GM10248 (cell line): ENCODE data around the gene NELFE.
"Not testable (repeated sequence)": the region's sequence is repeated elsewhere in the genome, so short reads cannot be mapped to it uniquely, and the experiment has no call there.

Experiments used
- CTCF ChIA-PET: fragments of 300-600 bp; sonication (Branson Sonifier 250); formaldehyde crosslinking; extraction: SDS; loops from one replicate; lab custom pipeline; 2021; ENCODE audit warnings: antibody characterized with exemption; lab: Yijun Ruan, JAX
- POLR2A ChIA-PET: fragments of 350-650 bp; sonication (Branson Sonifier 250); formaldehyde crosslinking; extraction: SDS; loops from one replicate; lab custom pipeline; 2020; ENCODE audit warnings: antibody characterized with exemption; lab: Yijun Ruan, JAX
- DNase-seq: peaks from one replicate; pipeline ENCODE4 v3.0.0; 2012; ENCODE audit errors: extremely low spot score
- TF ChIP-seq, protein P1 (sequence below): IDR thresholded peaks from 2 replicates; pipeline ENCODE4 v1.5.1; 2012; ENCODE audit warnings: mild to moderate bottlenecking, low read depth; ENCODE audit errors: extremely low read depth, missing control alignments, control extremely low read depth

Gene NELFE, protein sequence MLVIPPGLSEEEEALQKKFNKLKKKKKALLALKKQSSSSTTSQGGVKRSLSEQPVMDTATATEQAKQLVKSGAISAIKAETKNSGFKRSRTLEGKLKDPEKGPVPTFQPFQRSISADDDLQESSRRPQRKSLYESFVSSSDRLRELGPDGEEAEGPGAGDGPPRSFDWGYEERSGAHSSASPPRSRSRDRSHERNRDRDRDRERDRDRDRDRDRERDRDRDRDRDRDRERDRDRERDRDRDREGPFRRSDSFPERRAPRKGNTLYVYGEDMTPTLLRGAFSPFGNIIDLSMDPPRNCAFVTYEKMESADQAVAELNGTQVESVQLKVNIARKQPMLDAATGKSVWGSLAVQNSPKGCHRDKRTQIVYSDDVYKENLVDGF

DNA sequence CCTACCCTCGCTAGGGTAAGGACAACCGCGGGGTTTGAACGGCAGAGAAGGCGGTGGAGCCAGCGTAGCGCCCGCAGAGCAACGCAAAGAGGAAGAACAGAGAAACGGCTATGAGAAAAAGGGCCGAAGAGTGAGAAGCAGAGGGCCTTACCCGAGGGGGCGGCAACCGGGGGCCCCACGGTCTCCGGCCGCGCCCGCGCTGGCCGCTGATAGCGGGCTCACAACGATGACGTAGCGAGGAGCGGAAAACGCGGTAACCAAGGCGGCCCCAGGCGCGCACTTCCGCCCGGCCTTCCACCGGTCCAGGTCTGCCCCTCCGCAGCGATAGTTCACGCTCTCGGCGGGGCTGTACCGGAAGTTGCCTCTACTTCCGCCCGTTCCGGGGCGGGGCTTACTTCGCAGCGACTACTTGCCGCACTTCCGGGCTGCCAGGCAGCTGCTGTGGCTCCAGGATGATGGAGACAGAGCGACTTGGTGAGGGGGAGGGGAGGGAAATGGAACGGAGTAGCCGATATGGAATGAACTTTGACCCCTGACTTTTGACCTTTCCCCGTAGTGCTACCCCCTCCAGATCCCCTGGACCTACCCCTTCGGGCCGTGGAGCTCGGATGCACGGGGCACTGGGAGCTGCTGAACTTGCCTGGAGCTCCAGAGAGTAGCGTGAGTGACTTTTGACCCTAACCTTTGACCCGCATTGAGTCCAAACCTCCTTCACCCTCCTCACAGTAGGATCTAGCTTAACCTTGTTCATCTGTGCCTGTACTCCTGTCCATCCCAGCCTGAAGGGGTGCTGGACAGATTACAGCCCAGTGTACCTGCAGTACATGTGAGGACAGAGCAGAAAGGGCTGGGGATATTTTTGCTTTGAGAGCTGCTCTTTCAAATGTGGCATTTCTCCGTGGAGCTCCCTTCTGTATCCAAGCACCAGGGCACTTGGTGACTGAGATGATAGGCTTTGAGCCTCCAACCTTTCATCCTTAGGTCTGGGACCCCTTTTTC is at the start of gene NELFE, which contains the start of gene SKIC2:
NELFE (minus strand) TSS at position 231 of the 999 bp plus-strand sequence. CDS start 525 bp downstream, outside the sequence.
SKIC2 (plus strand) TSS at position 435 of the 999 bp plus-strand sequence; CDS start at position 453, 18 bp downstream.
- POLR2A ChIA-PET: interaction anchor here (2.4 kb wide), 1 partner anchor 12 kb away, joined by 15 read pairs; the partner anchor contains the start of gene DXO
- TF ChIP-seq, protein P1, sequence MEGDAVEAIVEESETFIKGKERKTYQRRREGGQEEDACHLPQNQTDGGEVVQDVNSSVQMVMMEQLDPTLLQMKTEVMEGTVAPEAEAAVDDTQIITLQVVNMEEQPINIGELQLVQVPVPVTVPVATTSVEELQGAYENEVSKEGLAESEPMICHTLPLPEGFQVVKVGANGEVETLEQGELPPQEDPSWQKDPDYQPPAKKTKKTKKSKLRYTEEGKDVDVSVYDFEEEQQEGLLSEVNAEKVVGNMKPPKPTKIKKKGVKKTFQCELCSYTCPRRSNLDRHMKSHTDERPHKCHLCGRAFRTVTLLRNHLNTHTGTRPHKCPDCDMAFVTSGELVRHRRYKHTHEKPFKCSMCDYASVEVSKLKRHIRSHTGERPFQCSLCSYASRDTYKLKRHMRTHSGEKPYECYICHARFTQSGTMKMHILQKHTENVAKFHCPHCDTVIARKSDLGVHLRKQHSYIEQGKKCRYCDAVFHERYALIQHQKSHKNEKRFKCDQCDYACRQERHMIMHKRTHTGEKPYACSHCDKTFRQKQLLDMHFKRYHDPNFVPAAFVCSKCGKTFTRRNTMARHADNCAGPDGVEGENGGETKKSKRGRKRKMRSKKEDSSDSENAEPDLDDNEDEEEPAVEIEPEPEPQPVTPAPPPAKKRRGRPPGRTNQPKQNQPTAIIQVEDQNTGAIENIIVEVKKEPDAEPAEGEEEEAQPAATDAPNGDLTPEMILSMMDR: no peak
- CTCF ChIA-PET: interaction anchor here (0.9 to 2.5 kb wide), 6 partner anchors 7 to 189 kb away, joined by 3 to 8 read pairs (median 4); partner anchors contain the start of gene CFB
- DNase-seq: peak; percentile 100

DNA sequence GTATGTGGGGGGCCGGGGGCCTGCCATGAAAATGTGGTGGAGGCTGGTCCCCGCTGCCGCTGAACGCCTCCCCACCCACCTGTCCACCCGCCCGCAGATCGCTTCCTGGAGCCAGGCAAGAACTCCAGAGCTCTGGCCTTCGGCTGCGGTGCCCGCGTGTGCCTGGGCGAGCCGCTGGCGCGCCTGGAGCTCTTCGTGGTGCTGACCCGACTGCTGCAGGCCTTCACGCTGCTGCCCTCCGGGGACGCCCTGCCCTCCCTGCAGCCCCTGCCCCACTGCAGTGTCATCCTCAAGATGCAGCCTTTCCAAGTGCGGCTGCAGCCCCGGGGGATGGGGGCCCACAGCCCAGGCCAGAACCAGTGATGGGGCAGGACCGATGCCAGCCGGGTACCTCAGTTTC is 49.3 kb upstream of the NELFE start:
- CTCF ChIA-PET, POLR2A ChIA-PET, DNase-seq: not testable (repeated sequence)

DNA sequence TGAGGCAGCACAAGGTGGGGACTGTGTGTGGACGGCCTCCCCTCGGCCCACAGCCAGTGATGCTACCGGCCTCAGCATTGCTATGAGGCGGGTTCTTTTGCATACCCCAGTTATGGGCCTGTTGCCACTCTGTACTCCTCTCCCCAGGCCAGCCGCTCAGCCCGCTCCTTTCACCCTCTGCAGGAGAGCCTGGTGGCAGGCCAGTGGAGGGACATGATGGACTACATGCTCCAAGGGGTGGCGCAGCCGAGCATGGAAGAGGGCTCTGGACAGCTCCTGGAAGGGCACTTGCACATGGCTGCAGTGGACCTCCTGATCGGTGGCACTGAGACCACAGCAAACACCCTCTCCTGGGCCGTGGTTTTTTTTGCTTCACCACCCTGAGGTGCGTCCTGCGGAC is 48.3 kb upstream of the NELFE start:
- POLR2A ChIA-PET, DNase-seq, CTCF ChIA-PET: not testable (repeated sequence)

DNA sequence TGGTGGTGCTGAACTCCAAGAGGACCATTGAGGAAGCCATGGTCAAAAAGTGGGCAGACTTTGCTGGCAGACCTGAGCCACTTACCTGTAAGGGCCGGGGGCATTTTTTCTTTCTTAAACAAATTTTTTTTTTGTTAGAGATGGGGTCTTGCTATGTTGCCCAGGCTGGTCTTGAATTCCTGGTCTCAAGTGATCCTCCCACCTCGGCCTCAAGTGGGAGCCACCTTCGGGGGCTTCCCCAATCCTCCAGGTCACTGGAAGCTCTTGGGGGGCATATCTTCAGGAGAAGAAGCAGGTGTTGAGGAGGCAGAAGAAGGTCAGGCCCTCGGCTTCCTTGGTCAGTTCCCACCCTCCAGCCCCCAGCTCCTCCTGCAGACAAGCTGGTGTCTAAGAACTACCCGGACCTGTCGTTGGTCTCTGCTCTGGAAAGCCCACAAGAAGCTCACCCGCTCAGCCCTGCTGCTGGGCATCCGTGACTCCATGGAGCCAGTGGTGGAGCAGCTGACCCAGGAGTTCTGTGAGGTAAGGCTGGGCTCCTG is 47.3 kb upstream of the NELFE start:
- peak; percentile 2 for DNase-seq
- CTCF ChIA-PET, POLR2A ChIA-PET: not testable (repeated sequence)

DNA sequence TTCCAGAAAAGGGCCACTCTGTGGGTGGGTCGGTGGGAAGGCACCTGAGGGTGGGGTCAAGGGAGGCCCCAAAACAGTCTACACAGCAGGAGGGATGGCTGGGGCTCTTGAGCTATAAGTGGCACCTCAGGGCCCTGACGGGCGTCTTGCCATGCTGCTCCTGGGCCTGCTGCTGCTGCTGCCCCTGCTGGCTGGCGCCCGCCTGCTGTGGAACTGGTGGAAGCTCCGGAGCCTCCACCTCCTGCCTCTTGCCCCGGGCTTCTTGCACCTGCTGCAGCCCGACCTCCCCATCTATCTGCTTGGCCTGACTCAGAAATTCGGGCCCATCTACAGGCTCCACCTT is 46.7 kb upstream of the NELFE start:
- CTCF ChIA-PET, DNase-seq, POLR2A ChIA-PET: not testable (repeated sequence)

DNA sequence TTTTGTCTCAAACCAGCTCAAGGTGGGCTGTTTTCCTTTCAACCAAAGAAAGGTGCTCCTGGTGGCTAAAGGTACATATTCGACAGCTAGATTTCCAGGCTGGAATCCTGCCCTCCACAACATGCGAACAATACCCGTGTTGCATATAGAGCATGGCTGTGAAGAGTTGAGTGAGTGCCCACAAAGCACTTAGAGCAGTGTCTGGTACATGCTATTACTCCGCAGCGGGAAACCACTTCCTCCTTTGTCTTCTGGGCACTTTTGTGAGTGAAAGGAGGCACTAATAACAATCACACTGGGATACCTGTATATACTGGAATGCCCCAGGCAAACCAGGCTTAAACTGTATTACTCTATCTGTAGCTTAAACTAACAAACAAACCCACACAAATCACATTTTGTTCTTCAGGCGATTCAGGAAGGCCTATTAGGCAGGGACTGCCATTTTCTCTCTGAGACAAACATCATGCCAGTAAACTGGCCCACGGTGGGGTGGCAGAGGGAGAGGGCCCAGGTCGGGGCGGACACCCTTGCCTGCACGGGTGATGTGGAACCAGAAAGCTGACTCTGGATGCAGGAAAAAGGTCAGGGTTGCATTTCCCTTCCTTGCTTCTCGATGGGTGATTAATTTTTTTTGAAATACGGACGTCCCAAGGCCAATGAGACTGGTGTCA is 46.2 kb upstream of the NELFE start:
- DNase-seq, POLR2A ChIA-PET, CTCF ChIA-PET: not testable (repeated sequence)

DNA sequence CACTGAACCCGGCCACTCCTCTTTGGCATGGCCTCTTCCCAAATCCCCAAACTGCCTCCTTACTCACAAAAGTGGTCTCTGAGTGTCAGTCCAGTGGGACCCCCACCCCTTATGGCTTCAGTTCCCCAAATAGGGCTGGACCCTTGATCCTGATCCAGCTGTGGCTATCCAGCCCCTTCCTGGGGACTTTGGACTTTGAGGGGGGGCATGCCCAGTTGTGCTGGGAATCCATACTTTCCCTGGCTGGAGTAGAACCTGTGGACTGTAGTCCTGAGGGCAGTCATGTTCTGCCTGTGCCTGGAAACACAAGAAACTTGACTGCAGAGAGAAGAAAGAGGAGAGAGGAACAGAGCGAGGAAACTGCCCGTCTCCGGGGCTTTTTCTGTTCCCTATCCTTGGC is 45.6 kb upstream of the NELFE start:
- CTCF ChIA-PET, DNase-seq, POLR2A ChIA-PET: not testable (repeated sequence)

DNA sequence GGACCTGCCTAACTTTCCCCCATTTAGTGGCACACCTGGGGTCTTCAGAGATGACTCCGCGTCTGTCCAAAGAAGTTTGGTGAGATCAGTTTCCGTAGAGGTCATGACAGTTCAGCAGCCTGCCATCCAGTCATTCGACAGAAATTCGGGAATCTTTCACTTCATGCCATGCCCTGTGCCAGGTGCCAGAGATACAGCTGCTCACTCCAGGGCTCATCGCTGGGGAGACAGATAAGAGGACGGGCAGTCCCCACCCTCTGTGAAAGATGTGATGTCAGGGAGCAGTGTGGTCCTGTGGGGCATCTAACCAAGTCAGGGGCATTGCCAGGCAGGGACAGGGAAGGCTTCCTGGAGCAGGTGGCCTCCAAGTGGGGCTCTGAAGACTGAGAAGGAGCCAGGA is 44.5 kb upstream of the NELFE start:
- DNase-seq, CTCF ChIA-PET, POLR2A ChIA-PET: not testable (repeated sequence)

DNA sequence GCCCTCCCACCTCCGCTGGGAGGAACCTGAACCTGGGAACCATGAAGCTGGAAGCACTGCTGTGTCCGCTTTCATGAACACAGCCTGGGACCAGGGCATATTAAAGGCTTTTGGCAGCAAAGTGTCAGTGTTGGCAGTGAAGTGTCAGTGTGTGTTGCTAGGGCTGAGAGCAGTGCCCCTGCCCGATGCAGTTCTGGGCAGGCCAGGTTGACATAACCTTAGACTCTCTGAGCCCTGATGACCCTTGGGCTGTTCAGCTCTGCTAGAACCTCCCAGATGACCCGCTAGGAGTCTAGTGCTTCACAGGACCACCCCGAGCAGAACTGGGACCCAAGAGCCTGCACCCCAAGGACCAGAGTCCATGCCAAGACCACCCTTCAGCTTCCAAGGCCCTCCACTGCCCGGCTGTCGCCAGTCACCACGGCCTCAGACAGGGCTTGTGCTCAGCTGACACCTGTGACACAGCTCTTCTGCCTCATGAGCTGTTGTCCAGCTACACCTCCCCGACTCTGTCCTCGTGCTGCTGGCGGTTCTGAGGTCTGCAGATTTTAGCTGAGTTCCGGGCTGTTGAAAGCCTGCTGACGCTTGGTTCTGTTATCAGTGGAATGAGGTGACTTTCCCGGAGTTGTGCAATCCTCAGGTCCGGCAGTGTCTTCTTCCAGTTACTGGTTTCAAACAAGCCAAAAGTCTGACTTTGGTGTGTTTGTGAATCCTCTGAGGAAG is 43.9 kb upstream of the NELFE start:
- CTCF ChIA-PET, DNase-seq, POLR2A ChIA-PET: not testable (repeated sequence)

DNA sequence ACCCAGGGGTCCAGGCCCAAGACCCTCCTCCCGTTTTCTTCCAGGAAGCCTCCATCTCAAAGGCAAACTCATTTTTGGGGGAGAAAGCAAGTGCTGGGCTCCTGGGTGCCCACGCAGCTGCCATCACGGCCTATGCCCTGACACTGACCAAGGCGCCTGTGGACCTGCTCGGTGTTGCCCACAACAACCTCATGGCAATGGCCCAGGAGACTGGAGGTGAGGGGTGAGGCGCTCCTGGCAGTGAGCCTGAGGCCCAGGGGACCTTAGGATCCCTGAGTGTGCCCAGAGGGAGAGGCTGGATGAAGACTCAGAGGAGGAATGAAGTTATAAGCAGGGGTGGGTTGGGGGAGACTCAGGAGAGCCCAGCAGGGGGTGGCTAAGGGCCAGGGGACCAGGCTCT is 37.6 kb upstream of the NELFE start:
- CTCF ChIA-PET, DNase-seq: not testable (repeated sequence)

DNA sequence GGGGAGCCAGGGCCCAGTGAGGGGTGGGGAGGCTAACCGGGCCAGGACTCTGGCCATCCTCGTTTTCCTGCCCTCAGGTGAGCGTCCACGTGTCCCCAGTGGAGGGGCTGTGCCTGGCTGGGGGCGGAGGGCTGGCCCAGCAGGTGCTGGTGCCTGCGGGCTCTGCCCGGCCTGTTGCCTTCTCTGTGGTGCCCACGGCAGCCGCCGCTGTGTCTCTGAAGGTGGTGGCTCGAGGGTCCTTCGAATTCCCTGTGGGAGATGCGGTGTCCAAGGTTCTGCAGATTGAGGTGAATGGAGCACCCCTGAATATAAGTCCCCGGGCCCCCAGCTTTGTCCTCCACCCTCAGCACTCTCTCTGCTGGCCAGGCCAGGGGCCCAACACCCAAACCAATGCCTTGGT is 35.6 kb upstream of the NELFE start:
- CTCF ChIA-PET, DNase-seq, POLR2A ChIA-PET: not testable (repeated sequence)

More for the DNA sequence above, 37.6 kb upstream of the NELFE start:
- POLR2A ChIA-PET: not testable (repeated sequence)

DNA sequence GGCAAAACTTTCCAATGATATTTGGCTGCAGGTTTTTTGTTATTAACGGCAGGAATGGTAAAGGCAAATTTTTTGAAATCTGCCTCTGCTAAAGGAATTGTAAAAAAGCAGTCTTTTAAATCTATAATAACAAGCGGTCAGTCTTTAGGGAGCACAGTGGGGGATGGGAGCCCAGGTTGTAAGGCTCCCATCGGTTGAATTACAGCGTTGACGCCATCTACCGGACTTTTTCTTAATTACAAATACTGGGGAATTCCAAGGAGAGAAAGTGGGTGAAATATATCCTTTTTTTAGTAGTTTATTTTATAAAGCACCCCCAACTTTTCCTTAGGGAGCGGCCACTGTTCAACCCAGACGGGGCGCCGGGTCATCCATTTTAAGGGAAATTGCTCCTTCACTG is 30.6 kb upstream of the NELFE start:
- CTCF ChIA-PET, DNase-seq, POLR2A ChIA-PET: not testable (repeated sequence)

DNA sequence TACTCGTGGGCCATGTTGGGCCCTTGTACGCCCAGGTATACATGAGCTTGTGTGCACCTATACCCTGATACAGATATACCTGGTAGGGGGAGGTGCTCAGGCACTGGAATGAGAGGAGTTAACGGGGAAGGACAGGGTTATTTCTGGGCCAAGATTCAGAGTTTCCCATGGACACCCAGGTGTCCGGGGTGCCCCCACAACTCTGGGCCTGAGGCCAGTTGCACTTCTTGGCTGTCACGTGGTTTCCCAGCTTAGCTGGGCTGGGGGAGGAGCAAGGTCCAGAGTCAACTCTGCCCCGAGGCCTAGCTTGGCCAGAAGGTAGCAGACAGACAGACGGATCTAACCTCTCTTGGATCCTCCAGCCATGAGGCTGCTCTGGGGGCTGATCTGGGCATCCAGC is 23.0 kb upstream of the NELFE start, which contains the start of gene C4A:
C4A (plus strand) TSS at position 314 of the 400 bp plus-strand sequence; CDS start at position 365, 51 bp downstream.
- CTCF ChIA-PET, POLR2A ChIA-PET, DNase-seq: not testable (repeated sequence)

DNA sequence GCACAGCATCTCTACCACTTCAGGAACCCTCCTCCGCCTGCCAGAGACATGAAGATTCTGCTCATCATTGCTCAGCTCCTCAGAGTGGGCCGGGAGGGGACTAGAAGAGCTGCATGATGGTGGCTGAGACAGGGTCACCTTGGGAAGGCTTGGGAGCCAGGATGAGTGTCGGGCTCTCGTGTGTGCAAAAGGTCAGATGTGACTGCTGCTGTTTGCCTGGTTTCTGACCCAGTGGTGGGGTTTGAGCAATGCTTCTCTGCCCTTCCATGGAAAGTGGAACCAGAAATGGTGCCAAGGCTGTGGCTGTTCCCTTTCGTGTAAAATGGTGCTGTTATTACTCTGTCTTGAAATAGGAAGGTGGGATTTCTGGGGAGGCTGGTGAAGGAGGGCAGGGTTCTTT is 22.2 kb upstream of the NELFE start:
- POLR2A ChIA-PET, CTCF ChIA-PET, DNase-seq: not testable (repeated sequence)

DNA sequence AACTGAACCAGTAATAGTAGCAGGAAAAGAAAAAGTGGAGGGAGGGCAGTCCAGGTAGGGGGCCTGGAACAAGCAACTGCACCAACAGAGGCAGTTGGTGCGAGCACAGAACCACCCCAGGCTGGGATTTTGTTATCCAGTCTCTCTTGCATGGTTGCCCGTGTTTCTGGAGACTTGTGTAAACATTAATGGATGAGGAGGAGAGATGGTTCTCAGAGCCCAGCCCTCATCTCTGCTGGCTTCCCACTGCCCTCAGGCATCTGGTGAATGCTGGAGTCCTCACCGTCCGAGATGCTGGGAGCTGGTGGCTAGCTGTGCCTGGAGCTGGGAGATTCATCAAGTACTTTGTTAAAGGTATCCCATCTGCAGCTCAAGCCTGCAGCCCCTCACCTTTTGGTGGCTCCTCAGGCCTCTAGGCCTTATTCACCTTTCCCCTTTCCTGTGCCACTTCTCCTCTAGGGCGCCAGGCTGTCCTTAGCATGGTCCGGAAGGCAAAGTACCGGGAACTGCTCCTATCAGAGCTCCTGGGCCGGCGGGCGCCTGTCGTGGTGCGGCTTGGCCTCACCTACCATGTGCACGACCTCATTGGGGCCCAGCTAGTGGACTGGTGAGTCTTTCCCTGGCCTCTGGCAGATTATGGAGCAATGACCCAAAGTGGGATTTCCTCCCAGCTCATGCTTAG is 21.6 kb upstream of the NELFE start:
- DNase-seq, POLR2A ChIA-PET: not testable (repeated sequence)
- CTCF ChIA-PET: interaction anchor here (1.0 to 1.2 kb wide), 2 partner anchors 28 to 29 kb away, joined by 3 to 4 read pairs; no protein-coding TSS in a partner anchor
